ENCODE data around the gene KRTAP5-10. TPM values are rescaled to one million over a fixed set of nuclear protein-coding genes. Genes with fewer than 3 reads are reported as not detected.

The KRTAP5-10 gene, protein sequence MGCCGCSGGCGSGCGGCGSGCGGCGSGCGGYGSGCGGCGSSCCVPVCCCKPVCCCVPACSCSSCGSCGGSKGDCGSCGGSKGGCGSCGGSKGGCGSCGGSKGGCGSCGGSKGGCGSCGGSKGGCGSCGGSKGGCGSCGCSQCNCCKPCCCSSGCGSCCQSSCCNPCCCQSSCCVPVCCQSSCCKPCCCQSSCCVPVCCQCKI
- not detected in 5 replicates for total RNA-seq (2022; extraction: Qiagen RNA extraction)

DNA sequence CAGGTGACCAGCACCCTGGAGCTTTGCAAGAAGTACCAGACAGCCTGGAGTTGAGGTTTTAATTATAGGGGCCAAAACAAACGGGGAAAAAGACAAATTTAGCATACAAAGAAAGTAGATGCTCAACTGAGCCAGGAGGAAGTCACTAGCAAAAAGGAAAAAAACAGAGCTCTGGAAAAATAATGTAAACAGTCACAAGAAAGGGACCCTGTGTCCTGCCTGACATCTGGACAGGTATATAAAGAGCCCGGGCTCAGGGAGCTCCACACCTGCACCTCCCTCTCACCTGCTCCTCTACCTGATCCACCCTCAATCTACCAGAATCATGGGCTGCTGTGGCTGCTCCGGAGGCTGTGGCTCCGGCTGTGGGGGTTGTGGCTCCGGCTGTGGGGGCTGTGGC lies at the start of gene KRTAP5-10:
KRTAP5-10 (plus strand) TSS at position 301 of the 400 bp plus-strand sequence; CDS start at position 326, 25 bp downstream.

DNA sequence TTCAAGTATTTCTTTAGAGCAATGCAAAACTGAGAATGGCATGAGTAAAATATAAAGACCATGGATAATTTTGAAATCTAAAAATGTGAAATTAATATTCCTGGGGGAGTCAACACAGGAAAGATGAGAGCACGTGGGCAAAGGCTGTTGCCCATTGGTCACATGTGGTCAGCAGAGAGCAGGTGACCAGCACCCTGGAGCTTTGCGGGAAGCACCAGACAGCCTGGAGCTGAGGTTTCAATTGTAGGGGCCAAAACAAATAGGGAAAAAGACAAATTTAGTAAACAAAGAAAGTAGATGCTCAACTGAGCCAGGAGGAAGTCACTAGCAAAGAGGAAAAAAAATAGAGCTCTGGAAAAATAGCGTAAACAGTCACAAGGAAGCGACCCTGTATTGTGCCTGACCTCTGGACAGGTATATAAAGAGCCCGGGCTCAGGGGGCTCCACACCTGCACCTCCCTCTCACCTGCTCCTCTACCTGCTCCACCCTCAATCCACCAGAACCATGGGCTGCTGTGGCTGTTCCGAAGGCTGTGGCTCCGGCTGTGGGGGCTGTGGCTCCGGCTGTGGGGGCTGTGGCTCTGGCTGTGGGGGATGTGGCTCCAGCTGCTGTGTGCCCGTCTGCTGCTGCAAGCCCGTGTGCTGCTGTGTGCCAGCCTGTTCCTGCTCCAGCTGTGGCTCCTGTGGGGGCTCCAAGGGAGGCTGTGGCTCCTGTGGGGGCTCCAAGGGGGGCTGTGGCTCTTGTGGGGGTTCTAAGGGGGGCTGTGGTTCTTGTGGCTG lies 38.4 kb upstream of the KRTAP5-10 start, which contains the start of gene KRTAP5-7:
KRTAP5-7 (plus strand) TSS at position 472 of the 780 bp plus-strand sequence; CDS start at position 506, 34 bp downstream.

DNA sequence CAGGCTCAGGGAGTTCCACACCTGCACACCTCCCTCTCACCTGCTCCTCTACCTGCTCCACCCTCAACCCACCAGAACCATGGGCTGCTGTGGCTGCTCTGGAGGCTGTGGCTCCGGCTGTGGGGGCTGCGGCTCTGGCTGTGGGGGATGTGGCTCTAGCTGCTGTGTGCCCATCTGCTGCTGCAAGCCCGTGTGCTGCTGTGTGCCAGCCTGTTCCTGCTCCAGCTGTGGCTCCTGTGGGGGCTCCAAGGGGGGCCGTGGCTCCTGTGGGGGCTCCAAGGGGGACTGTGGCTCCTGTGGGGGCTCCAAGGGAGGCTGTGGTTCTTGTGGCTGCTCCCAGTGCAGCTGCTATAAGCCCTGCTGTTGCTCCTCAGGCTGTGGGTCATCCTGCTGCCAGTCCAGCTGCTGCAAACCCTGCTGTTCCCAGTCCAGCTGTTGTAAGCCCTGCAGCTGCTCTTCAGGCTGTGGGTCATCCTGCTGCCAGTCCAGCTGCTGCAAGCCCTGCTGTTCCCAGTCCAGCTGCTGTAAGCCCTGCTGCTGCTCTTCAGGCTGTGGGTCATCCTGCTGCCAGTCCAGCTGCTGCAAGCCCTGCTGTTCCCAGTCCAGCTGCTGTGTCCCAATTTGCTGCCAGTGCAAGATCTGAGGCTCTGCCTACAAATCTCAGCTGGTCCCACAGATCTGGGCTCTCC lies 27.2 kb upstream of the KRTAP5-10 start, which contains the start of gene KRTAP5-8:
KRTAP5-8 (plus strand) TSS at position 49 of the 689 bp plus-strand sequence; CDS start at position 80, 31 bp downstream.

DNA sequence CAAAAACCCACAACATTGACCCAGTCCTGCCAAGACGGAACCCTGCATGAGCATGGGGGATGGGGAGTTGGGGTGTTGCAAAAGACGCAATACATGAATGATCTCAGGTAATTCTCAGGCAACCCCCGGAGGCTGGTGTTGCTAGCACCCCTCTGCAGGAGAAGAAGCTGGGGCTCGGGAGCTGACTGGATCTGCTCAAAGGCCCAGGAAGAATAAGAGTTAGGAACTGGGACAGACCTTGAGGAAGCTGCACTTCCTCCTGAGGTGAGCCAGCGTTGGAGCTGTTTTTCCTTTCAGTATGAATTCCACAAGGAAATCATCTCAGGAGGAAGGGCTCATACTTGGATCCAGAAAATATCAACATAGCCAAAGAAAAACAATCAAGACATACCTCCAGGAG lies 17.2 kb upstream of the KRTAP5-10 start, which contains the start of gene KRTAP5-9:
KRTAP5-9 (plus strand) TSS at position 301 of the 400 bp plus-strand sequence. CDS start 238 bp downstream, outside the sequence.

DNA sequence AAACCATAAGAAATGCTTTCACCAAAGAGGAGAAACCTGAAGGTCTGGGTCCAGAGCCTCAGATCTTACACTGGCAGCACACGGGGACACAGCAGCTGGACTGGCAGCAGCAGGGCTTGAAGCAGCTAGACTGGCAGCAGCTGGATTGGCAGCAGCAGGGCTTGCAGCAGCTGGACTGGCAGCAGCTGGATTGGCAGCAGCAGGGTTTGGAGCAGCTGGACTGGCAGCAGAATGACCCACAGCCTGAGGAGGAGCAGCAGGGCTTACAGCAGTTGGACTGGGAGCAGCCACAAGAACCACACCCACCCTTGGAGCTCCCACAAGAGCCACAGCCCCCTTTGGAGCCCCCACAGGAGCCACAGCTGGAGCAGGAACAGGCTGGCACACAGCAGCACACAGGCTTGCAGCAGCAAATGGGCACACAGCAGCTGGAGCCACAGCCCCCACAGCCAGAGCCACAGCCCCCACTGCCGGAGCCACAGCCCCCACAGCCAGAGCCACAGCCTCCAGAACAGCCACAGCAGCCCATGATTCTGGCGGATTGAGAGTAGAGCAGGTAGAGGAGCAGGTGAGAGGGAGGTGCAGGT lies 17.0 kb downstream of the KRTAP5-10 start, which contains the start of gene KRTAP5-11:
KRTAP5-11 (minus strand) TSS at position 567 of the 587 bp plus-strand sequence; CDS start at position 529, 38 bp downstream.

Other genes with a start within 250 kb of the KRTAP5-10 start
- 38.2 to 57.8 TPM (median 53.2 TPM) in 5 replicates for gene DHCR7, start 117.2 kb upstream of the KRTAP5-10 start, total RNA-seq (2022; extraction: Qiagen RNA extraction)
- gene NADSYN1, start 112.4 kb upstream of the KRTAP5-10 start, total RNA-seq (2022; extraction: Qiagen RNA extraction), result 36.0 to 47.8 TPM (median 44.9 TPM) in 5 replicates
- gene KRTAP5-7, start 38.3 kb upstream of the KRTAP5-10 start, total RNA-seq (2022; extraction: Qiagen RNA extraction), result not detected in 5 replicates
- 0.07 TPM in 1 of 5 replicates, not detected in the others for gene KRTAP5-8, start 27.5 kb upstream of the KRTAP5-10 start, total RNA-seq (2022; extraction: Qiagen RNA extraction)
- gene KRTAP5-9, start 17.1 kb upstream of the KRTAP5-10 start, total RNA-seq (2022; extraction: Qiagen RNA extraction), result not detected in 5 replicates
- gene KRTAP5-11, start 17.3 kb downstream of the KRTAP5-10 start, total RNA-seq (2022; extraction: Qiagen RNA extraction), result not detected in 5 replicates